ENCODE measurements around the gene MCTP1.

DNA sequence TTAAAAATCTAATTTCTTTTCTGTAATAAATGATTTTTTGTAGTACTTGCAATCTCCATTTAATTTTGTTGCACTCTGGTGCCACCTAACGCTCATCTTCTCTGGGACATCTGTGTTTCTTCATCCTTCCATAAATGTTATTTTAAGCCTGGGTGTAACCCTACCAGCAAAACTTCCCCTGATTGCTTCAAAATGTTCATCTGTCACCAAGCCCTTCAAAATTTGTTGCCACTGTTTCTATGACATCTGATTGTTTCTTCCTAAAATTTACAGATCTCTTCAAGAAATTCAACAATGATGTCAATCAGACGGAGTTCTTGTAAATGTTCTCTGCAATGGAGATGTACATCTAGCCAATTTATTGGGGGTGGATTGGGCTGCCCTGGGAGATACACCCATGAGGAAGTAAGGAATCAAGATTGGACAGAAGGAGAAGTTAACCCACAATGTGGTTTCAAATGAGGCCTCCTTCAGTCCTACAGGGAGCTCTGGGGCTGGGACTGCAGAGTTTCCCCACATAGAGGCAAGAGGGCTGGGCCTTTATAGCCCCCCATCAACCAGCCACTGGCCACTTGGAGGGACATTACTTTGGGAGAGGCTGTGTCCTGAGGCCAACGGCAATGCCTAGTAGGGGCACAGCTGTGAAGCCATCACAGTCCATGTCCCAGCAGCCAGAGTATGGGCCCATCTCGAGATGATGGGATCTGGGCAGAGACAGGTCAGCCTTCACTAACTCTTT lies 23.3 kb downstream of the MCTP1 start:
- TF ChIP-seq EGR1 (IDR thresholded peaks at IDR 0.05), result no peak
- peak; percentile 71 for TF ChIP-seq RAD21 (IDR thresholded peaks at IDR 0.05; ENCODE audit: low read depth)
- no peak for TF ChIP-seq YY1 (IDR thresholded peaks at IDR 0.05; ENCODE audit: low read depth)
- no peak for TF ChIP-seq TCF12 (IDR thresholded peaks at IDR 0.05; ENCODE audit: low read depth)
- no peak for TF ChIP-seq CREB1 (IDR thresholded peaks at IDR 0.05; ENCODE audit: low read depth)
- TF ChIP-seq TAF1 (IDR thresholded peaks at IDR 0.05; ENCODE audit: low read depth), result no peak
